Adrenal gland (tissue), 12 donors: ENCODE measurements around the gene OPN4. TPM values are rescaled to one million over a fixed set of nuclear protein-coding genes. Genes with fewer than 3 reads are reported as not detected.

Experiments
- DNase-seq, 7 donors: peaks; one replicate each; pipeline ENCODE4 v3.0.0-alpha.2; 2019 to 2020
- H3K27ac ChIP-seq, 5 donors: fragments of 200-600 bp; sonication (generic) in 4 of 5; 1 replicate in 3 of 5; 2 replicates in 2 of 5; pipeline versions ENCODE4 v1.5.1 to v1.8.0; 2016 to 2020; ENCODE audit warnings: mild to moderate bottlenecking in 1 of 5
- H3K27me3 ChIP-seq: fragments of 200-600 bp; 2 replicates; pipeline ENCODE4 v1.8.0; 2021
- H3K36me3 ChIP-seq, 2 donors: fragments of 200-600 bp; replicated peaks in 1 of 2; 1 replicate in 1 of 2; 2 replicates in 1 of 2; pipeline versions ENCODE4 v1.5.1 to v1.8.0; 2018 to 2022
- H3K4me1 ChIP-seq, 2 donors: fragments of 200-600 bp; replicated peaks in 1 of 2; 1 replicate in 1 of 2; 2 replicates in 1 of 2; pipeline versions ENCODE4 v1.5.1 to v1.8.0; 2018 to 2021
- H3K4me3 ChIP-seq, 4 donors: fragments of 200-600 bp; sonication (generic) in 3 of 4; one replicate each; pipeline ENCODE4 v1.5.1; 2016 to 2018
- H3K9me3 ChIP-seq, 3 donors: fragments of 200-600 bp; sonication (generic) in 1 of 3; replicated peaks in 1 of 3; 1 replicate in 2 of 3; 2 replicates in 1 of 3; pipeline versions ENCODE4 v1.5.1 to v1.8.0; 2016 to 2021
- CTCF ChIP-seq, 6 experiments: fragments of 450-650 bp in 4 of 6; fragments of 200-600 bp in 2 of 6; sonication (generic) in 1 of 6; IDR thresholded peaks; 1 replicate in 5 of 6; 2 replicates in 1 of 6; pipeline versions ENCODE4 v1.5.1 to v1.8.0; 2016 to 2021; ENCODE audit warnings: antibody characterized with exemption in 6 of 6, mild to moderate bottlenecking in 2 of 6, moderate library complexity in 1 of 6
- POLR2A ChIP-seq, 2 donors: fragments of 450-650 bp; IDR thresholded peaks; one replicate each; pipeline ENCODE4 v1.6.1; 2017; ENCODE audit warnings: antibody characterized with exemption in 2 of 2, mild to moderate bottlenecking in 2 of 2, moderate library complexity in 1 of 2
- WGBS, 4 donors: extraction: QIAGEN DNeasy Blood & Tissue Kit in 2 of 4; methylation state at CpG; one replicate each; pipeline versions ENCODE4 v1.1.5 to v1.1.7; 2013 to 2017; 5-methylcytosine and 5-hydroxymethylcytosine counted together
- intact Hi-C, 2 donors: fragments of 100-400 bp; cut with DNase I; formaldehyde crosslinking; loops; one replicate each; pipeline versions ENCODE4 v1.14.1 to v1.15.0; 2022 to 2023
- polyA plus RNA-seq, 3 donors: library from polyadenylated mRNA; stranded (reverse); fragments of 200-250 nt in 2 of 3; fragments of 350-450 nt in 1 of 3; fragmentation: Illumina TruSeq in 1 of 3; extraction: RNeasy Lipid Tissue Mini Kit (QIAGEN cat#74804) in 1 of 3; gene quantifications; one replicate each; pipeline ENCODE4 v1.2.3, GENCODE V29; 2013 to 2014
- total RNA-seq, 9 donors: library from RNA; depleted of rRNA in 4 of 9; stranded (reverse); fragments of >200 nt in 4 of 9; fragments of 120-200 nt in 1 of 9; fragmentation: NEBNext Ultra II Directional in 1 of 9; extraction: Animal tissue kit (Norgen Biotek cat#: 25700) in 1 of 9; gene quantifications; one replicate each; pipeline versions ENCODE4 v1.1.0 to v1.2.4, GENCODE V29; 2013 to 2023
- donor health status: healthy with polysubstance abuse.
- donor health status: Bipolar disorder and iron deficiency.
- donor health status: DM: yes; HTN: yes; CAD: no.
- donor health status: DM: no; HTN: no; CAD: no.
- donor health status: DM: no; HTN: no; CAD: no.
- donor health status: DM: yes; HTN: yes; CAD: no.

Gene OPN4
- total and polyA plus RNA-seq, 12 donors, result 0.28 to 1.2 (median 0.30) TPM; not detected in 7

GRCh38 chr10:86657396-86658011 is 3.2 kb downstream of the OPN4 start:
- no peaks in the 10 kb centered on the region for H3K36me3 ChIP-seq
- H3K27me3 ChIP-seq, result no peaks in the 10 kb centered on the region
- peak in 4 of 7 donors; percentile 6 to 18 (median 9) for DNase-seq
- no peaks in the 10 kb centered on the region for H3K9me3 ChIP-seq
- H3K27ac ChIP-seq, result no peak overlapping the region
- intact Hi-C loops, result no loop called here
- no peak overlapping the region for H3K4me3 ChIP-seq
- no peak for TF ChIP-seq CTCF (IDR thresholded peaks at IDR 0.05)
- TF ChIP-seq POLR2A (IDR thresholded peaks at IDR 0.05), result no peak
- 70 to 80% (median 74%) methylated on average over 17 to 19 of the region's 19 CpGs for WGBS, 4 donors
- H3K4me1 ChIP-seq, result peaks cover 0 to 11% of the 10 kb centered on the region in 2 donors

GRCh38 chr10:86658261-86658741 is 4.0 kb downstream of the OPN4 start:
- TF ChIP-seq POLR2A (IDR thresholded peaks at IDR 0.05), result no peak
- TF ChIP-seq CTCF (IDR thresholded peaks at IDR 0.05), result no peak
- no peak overlapping the region for H3K27ac ChIP-seq
- peak in 4 of 7 donors; percentile 6 to 13 (median 9) for DNase-seq
- H3K9me3 ChIP-seq, result no peaks in the 10 kb centered on the region
- no peak overlapping the region for H3K4me3 ChIP-seq
- peaks cover 0 to 11% of the 10 kb centered on the region in 2 donors for H3K4me1 ChIP-seq
- H3K27me3 ChIP-seq, result no peaks in the 10 kb centered on the region
- intact Hi-C loops, result no loop called here
- 91 to 94% (median 92%) methylated on average over 11 to 12 of the region's 12 CpGs for WGBS, 4 donors
- no peaks in the 10 kb centered on the region for H3K36me3 ChIP-seq

GRCh38 chr10:86658751-86659150 is 4.4 kb downstream of the OPN4 start:
- peak in 1 of 7 donors; percentile 6 for DNase-seq
- Histone ChIP-seq H3K4me3 (no peak overlapping the region), H3K4me1 (peaks cover 0 to 11% of the 10 kb centered on the region in 2 donors), H3K27ac (no peak overlapping the region), H3K9me3 (no peaks in the 10 kb centered on the region), H3K36me3 (no peaks in the 10 kb centered on the region), H3K27me3 (no peaks in the 10 kb centered on the region)
- intact Hi-C loops, result no loop called here
- TF ChIP-seq CTCF (IDR thresholded peaks at IDR 0.05) (no peak), POLR2A (IDR thresholded peaks at IDR 0.05) (no peak)
- 63 to 85% (median 75%) methylated on average over 3 of the region's 3 CpGs for WGBS, 4 donors

- 89 to 94% (median 90%) methylated on average over 16 to 19 of the region's 19 CpGs for WGBS, 4 donors
- H3K36me3 ChIP-seq, result no peaks in the 10 kb centered on the region
- TF ChIP-seq POLR2A (IDR thresholded peaks at IDR 0.05) (no peak), CTCF (IDR thresholded peaks at IDR 0.05) (no peak)
- no peaks in the 10 kb centered on the region for H3K9me3 ChIP-seq
- intact Hi-C loops, result no loop called here
- H3K4me3 ChIP-seq, result no peak overlapping the region
- H3K27ac ChIP-seq, result no peak overlapping the region
- peak in 3 of 7 donors; percentile 6 to 12 (median 7) for DNase-seq
- no peaks in the 10 kb centered on the region for H3K27me3 ChIP-seq
- H3K4me1 ChIP-seq, result peaks cover 0 to 12% of the 10 kb centered on the region in 2 donors
Measured at GRCh38 chr10:86659161-86659691, 4.9 kb downstream of the OPN4 start.
